Stimulated activated CD4-positive, alpha-beta T cell treated with anti-CD3 and anti-CD28 coated beads, Interleukin-12 subunit alpha, Interleukin-12 subunit beta, amount 100 ng/mL, for 24 hours (primary cell): ENCODE data around the gene FXYD7.
"Not testable (repeated sequence)": the region's sequence is repeated elsewhere in the genome, so short reads cannot be mapped to it uniquely, and the experiment has no call there.

Experiments used
- DNase-seq, 2 experiments: peaks; one replicate each; pipeline ENCODE4 v3.0.0-alpha.2; 2020; ENCODE audit warnings: low read depth in 2 of 2

The FXYD7 gene

GRCh38 chr19:35165200-35166058 is 22.4 kb downstream of the FXYD7 start:
- DNase-seq: no peak

DNA sequence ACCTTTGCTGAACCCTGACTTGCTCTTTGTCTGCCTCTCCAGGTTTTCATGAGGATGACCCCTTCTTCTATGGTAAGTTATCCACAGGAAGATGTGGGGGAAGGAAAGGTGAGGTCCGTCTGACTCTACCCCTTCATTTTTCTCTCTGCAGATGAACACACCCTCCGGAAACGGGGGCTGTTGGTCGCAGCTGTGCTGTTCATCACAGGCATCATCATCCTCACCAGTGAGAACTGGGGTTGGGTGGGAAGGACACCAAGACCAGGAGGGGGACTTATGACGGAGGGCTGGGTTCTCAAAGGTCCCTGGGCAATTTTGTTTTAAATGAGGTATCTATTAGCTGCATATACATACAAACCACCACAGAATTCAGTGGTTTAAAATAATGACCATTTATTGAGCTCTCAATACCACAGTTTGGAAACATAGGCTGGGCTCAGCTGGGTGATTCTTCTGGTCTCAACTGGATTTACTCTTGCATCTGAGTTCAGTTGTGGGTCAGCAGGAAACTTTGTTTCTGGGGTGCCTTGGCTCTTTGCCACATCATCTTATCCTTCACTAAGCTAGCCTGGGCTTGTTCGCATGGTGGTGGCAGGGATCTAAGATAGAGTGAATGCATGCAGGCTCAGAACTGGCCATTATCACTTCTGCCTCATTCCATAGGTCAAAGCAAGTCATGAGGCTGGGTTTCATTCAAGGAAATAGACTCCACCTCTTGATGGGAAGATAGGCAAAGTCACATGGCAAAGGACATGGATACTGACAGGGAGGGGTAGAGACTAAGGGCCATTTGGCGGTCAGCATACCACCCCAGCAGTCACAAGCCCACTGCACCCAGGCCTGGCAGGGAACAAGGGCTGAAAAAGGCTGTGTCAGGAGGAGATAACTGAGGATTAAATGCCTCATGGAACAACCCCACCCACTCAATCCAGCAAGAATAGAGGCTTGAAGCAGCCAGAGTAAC is 23.3 kb downstream of the FXYD7 start:
- no peak for DNase-seq

GRCh38 chr19:35167251-35168119 is 24.4 kb downstream of the FXYD7 start:
- no peak for DNase-seq

DNA sequence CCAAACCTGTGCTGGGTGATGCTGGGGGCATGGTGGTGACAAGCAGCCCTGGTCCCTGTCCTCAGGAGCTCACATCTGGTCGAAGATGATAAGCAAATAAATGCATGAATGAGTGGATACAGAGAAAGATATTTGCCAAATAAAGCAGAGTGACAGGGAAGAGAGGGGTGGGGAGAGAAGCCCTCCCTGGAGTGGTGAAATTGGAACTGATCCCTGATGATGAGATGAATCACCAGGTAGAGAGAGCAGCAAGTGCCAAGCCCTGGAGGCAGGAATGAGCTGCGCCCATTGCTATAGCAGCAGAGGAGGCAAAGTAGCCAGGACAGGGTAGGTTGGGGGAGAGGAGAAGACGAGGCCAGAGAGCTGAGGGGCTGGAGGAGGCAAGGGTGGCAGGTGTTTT is 25.1 kb downstream of the FXYD7 start:
- DNase-seq: no peak

DNA sequence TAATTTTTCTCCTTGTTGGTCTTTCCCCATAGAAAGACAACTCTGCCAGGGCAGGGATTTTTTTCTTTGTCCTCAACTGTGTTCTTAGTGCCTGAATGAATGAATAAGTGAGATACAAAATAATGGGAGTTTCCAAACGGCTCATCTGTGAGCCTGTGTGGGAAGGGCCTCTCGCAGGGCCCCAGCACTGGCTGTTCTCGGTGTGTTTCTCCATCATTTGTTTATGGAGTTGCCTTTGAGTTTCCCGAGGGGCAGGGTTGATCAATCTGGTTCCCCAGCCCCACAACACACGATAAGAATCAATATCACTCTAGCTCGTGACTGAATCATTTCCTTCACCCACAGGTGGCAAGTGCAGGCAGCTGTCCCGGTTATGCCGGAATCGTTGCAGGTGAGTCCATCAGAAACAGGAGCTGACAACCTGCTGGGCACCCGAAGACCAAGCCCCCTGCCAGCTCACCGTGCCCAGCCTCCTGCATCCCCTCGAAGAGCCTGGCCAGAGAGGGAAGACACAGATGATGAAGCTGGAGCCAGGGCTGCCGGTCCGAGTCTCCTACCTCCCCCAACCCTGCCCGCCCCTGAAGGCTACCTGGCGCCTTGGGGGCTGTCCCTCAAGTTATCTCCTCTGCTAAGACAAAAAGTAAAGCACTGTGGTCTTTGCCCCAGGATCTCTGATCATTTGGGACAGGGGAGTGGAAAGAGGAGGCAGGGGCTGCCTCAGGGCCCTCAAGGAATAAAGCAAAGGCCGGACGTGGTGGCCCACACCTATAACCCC is 26.4 kb downstream of the FXYD7 start:
- DNase-seq: no peak

GRCh38 chr19:35170359-35171061 is 27.5 kb downstream of the FXYD7 start:
- DNase-seq: no peak

- DNase-seq: no peak
These were observed 28.7 kb downstream of the FXYD7 start for GRCh38 chr19:35171730-35172129.

DNA sequence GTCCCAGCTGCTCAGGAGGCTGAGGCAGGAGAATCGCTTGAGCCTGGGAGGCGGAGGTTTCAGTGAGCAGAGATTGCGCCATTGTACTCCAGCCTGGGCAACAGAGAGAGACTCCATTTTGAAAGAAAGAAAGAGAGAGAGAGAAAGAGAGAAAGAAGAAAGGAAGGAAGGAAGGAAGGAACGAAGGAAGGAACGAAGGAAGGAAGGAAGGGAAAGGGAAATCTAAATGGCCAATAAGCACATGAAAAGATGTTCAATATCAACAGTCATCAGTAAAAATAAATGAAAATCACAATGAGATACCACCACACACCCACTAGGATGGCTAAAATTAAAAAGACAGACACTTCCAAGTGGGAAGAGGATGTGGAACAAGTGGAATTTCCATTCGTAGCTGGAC is 31.2 kb downstream of the FXYD7 start:
- no peak for DNase-seq

- no peak for DNase-seq
These were observed 33.1 kb downstream of the FXYD7 start for GRCh38 chr19:35176181-35176570.

DNA sequence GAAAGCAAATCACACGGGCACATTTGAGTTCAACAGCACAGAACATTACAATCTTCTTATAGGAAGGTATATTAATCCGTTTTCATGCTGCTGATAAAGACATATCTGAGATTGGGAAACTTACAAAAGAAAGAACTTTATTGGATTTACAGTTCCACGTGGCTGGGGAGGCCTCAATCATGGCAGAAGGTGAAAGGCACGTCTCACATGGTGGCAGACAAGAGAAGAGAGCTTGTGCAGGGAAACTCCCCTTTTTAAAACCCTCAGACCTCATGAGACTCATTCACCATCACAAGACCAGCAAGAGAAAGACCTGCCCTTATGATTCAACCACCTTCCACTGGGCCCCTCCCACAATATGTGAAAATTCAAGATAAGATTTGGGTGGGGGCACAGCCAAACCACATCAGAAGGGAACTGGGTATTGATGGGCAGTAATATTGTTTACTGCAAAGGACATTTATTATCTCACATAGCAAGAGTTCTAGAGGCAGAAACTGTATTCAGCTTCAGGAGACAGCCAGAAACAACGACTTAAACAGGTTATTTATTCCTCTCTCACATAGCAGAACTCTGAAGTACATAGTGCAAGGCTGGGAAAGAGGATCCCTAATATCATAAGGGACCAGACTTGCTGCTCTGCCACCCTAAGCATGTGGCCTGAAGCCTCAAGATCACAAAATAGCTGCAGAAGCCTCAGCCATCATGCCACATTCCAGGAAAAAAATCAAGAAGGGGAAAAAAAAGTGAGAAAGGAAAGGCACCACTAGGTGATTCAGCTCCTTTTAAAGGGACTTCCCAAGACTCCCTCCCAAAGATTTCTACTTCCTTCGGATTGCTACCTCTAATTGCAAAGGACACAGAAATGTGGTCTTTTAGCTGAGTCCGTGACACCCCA is 34.6 kb downstream of the FXYD7 start:
- no peak for DNase-seq

GRCh38 chr19:35178701-35179100 is 35.6 kb downstream of the FXYD7 start:
- no peak for DNase-seq

DNA sequence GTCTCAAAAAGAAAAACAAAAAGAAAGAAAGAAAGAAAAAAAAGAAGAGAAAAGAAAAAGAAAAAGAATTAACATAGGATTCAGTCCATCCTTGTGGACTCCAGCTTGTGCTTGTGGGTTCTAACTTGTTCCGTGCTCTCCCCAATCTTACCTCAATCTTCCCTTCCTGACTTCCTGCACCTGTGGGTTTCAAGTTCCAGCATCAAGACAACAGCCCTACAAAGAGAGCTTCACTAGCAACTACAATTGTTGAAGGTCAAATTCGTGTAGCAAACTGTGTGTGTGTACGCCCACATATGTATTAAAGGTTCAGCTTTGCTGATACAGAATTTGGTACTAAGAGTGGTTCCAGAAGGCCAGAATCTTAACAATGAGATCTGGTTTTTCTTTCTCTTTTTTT is 36.8 kb downstream of the FXYD7 start:
- no peak for DNase-seq

GRCh38 chr19:35181387-35181786 is 38.3 kb downstream of the FXYD7 start:
- DNase-seq: no peak

DNA sequence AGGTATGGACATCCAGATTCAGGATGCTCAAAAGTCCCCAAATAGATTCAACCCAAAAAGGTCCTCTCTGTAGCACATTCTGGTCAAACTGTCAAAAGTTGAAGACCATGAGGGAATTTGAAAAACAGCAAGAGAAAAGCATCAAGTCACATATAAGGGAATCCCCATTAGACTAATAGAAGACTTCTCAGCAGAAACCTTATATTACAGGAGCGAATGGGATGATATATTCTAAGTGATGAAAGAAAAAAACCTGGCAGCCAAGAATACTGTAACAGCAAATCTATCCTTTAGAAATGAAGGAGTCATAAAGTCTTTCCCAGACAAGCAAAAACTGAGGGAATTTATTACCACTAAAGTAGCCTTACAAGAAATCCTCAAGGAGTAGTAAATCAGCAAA is 41.2 kb downstream of the FXYD7 start:
- no peak for DNase-seq

DNA sequence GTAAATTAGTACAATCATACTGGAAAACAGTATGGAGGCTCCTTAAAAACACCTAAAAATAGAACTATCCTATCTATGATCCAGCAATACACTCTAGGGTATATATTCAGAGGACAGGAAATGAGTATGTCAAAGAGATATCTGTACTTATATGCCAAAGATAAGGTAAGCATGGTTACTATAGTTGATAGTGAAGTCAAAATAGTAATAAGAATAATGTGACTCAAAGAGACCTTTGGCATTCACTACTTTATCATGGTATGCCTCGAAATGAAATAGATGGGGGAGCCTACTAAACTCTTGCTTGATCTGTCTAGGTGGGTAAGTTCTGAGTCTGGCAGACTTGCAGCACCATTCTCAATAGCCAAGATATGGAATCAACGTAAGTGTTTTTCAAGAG is 41.8 kb downstream of the FXYD7 start:
- DNase-seq: no peak

GRCh38 chr19:35194012-35194984 is 51.2 kb downstream of the FXYD7 start:
- no peak for DNase-seq

DNA sequence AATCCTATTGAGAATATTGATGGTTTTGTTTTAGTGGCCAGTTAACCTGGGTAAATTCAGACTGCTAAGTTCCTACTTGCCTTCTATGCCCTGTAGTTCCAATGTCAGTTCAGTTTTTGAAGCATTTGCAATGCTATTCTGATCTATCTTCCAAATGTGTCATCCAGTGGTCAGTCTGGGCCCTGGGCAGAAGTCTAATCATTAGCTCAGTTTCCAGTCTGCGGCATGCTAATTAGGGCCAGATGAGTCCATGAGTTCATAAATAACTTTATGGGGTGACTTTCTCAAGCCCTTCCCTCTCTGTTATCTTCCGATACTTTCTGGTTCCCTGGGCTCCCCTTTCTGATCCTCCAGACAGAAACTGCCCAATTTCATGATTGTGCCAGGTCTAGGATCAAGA is 52.8 kb downstream of the FXYD7 start:
- DNase-seq: no peak

GRCh38 chr19:35196861-35197260 is 53.8 kb downstream of the FXYD7 start:
- DNase-seq: not testable (repeated sequence)
